ENCODE results near the gene CRIM1. TPM values are rescaled to one million over a fixed set of nuclear protein-coding genes. Genes with fewer than 3 reads are reported as not detected.
A peak's percentile ranks its signal among the peaks of the same experiment; 100 is the strongest.

CRIM1 gene
- total RNA-seq, 1 donor, result 949 TPM

DNA sequence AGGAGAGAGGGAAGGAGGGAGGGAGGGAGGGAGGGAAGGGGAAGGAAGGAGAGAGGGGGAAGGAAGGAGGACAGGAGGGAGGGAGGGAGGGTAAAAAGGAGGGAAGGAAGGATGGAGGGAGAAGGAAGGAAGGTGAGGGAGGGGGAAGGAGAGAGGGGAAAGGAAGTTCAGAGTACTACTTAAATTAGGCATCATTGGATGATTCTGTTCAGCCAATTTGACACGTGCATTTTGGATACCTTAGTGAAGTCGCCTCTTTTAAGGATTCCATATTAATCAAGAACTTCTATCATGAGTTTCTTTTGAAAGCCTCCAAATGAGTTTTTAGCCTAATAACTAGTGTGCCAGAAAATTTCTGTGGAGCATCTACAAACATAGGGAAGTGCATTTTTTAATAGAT is 179.5 kb downstream of the CRIM1 start:
- TF ChIP-seq, protein P1, sequence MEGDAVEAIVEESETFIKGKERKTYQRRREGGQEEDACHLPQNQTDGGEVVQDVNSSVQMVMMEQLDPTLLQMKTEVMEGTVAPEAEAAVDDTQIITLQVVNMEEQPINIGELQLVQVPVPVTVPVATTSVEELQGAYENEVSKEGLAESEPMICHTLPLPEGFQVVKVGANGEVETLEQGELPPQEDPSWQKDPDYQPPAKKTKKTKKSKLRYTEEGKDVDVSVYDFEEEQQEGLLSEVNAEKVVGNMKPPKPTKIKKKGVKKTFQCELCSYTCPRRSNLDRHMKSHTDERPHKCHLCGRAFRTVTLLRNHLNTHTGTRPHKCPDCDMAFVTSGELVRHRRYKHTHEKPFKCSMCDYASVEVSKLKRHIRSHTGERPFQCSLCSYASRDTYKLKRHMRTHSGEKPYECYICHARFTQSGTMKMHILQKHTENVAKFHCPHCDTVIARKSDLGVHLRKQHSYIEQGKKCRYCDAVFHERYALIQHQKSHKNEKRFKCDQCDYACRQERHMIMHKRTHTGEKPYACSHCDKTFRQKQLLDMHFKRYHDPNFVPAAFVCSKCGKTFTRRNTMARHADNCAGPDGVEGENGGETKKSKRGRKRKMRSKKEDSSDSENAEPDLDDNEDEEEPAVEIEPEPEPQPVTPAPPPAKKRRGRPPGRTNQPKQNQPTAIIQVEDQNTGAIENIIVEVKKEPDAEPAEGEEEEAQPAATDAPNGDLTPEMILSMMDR (IDR thresholded peaks at IDR 0.05; ENCODE audit: insufficient read depth, low read depth, low read length), result no peak
- DNase-seq (ENCODE audit: low read depth), result no peak
- no peak overlapping the region for H3K4me3 ChIP-seq (ENCODE audit: low read depth, low read length)

GRCh38 chr2:36536776-36537175 is 181.2 kb downstream of the CRIM1 start:
- no peak for DNase-seq (ENCODE audit: low read depth)
- TF ChIP-seq, protein P1 (IDR thresholded peaks at IDR 0.05; ENCODE audit: insufficient read depth, low read depth, low read length), result peak; percentile 5
- H3K4me3 ChIP-seq (ENCODE audit: low read depth, low read length), result no peak overlapping the region

GRCh38 chr2:36538335-36538734 is 182.8 kb downstream of the CRIM1 start:
- no peak overlapping the region for H3K4me3 ChIP-seq (ENCODE audit: low read depth, low read length)
- TF ChIP-seq, protein P1 (IDR thresholded peaks at IDR 0.05; ENCODE audit: insufficient read depth, low read depth, low read length), result no peak
- DNase-seq (ENCODE audit: low read depth), result no peak

DNA sequence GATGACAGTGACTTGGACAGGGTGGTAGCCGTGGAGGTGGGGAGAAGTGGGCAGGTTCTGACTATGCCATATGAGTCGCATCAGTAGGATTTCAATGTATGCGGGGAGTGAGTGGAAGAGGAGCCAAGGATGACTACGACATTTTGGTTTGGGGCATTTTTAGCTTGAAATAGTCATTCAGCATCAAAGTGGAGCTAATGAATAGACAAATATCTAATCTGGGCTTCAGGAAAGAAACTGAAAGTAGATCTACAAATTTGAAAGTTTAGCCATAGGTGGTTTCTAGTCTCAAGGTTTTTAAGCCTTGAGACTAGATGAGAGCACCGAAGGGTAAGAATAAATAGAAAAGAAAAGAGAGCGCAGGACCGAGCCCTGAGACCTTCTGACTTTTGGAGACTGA is 184.1 kb downstream of the CRIM1 start:
- H3K4me3 ChIP-seq (ENCODE audit: low read depth, low read length), result no peak overlapping the region
- no peak for DNase-seq (ENCODE audit: low read depth)
- TF ChIP-seq, protein P1 (IDR thresholded peaks at IDR 0.05; ENCODE audit: insufficient read depth, low read depth, low read length), result no peak

DNA sequence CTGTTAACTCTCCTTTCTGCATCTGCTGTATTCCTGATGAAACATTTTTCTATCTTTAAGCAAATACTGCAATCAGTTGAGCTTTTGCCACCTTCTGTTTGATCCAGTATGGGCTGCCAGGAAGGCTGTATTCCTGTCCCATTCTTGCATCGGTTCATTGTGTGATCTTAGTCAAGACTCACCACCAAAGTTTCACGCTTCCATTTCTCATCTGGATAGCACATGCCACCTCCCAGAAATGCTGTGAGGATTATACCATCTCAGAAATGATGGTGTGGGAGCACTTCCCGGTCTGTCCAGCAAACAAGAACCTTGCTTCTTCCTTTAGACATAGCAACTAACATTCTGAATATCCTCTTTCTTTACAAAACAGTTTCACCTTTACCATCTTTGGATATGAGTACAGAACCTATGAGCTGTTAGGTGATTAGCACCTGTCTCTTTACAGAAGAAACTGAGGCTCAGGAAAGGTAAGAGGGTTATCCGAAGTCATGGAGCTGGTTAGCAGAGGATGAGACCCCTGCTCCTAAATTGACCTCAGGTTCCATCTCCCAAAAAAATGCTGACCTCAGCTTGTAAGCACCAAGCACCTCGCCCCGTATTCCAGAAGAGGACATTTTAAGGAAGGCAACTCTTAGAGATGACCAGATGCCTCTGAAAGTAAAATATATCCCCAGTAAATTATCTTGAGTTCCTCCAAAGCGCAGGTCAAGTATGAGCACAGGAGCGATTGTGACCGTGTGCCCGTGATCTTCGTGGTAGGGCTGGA is 185.6 kb downstream of the CRIM1 start:
- TF ChIP-seq, protein P1 (IDR thresholded peaks at IDR 0.05; ENCODE audit: insufficient read depth, low read depth, low read length), result no peak
- H3K4me3 ChIP-seq (ENCODE audit: low read depth, low read length), result no peak overlapping the region
- no peak for DNase-seq (ENCODE audit: low read depth)

DNA sequence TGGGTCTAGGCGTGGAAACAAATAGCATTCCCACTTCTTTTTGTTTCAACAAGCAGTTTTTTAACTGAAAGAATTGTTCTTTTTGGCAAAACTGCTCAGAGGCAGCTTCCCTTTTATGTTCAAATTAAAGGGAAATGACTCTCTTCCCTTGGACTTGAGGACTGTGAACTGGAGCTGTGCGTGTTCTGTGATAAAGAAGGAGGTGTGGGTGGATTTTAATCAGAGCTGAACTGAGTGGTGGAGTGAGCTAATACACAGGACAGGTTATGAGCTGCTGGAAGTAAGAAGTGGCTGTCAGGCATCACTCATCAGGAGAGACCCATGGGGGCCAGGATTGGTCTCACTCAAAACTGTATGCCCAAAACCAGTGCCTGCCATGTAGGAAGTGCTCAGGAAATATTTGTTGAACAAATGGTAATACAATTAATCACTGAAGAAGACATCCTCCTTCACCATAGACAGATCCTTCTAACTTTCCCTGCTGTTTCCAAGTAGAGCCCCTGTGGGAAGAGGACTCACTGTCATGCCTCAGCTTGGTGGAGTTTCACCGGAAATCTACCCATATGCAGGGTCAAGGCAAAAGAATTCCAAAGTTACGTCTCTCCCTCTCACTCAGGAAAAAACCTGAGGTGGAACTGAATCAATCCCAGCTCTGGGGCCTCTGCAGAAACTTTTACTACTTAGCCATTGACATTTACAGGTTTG is 186.5 kb downstream of the CRIM1 start:
- no peak overlapping the region for H3K4me3 ChIP-seq (ENCODE audit: low read depth, low read length)
- DNase-seq (ENCODE audit: low read depth), result no peak
- TF ChIP-seq, protein P1 (IDR thresholded peaks at IDR 0.05; ENCODE audit: insufficient read depth, low read depth, low read length), result no peak

All from fibroblast of villous mesenchyme (primary cell).